Measurements from ENCODE around the gene ITGA5. TPM values are rescaled to one million over a fixed set of nuclear protein-coding genes. Genes with fewer than 3 reads are reported as not detected.
A peak's percentile ranks its signal among the peaks of the same experiment; 100 is the strongest.

ITGA5 gene
- 10 to 100 TPM; 32.6 to 82.5 (median 41.5) TPM for total RNA-seq
- polyA plus RNA-seq = 10 to 100 TPM; 37.4 to 100.0 TPM
- long read RNA-seq, donor 1, partial matches to known transcripts = 19 of 26 reads
- long read RNA-seq, donor 1, other reads (novel, unspliced or antisense) = 7 of 26 reads
- long read RNA-seq, donor 2 = 0 reads
- long read RNA-seq, donor 3, full-length matches to known transcripts = 1 of 11 reads
- long read RNA-seq, donor 3, partial matches to known transcripts = 6 of 11 reads
- long read RNA-seq, donor 3, other reads (novel, unspliced or antisense) = 4 of 11 reads

GRCh38 chr12:54419088-54419887, at the start of gene ITGA5:
Gene ITGA5, minus strand, starts transcription at chr12:54419266. Its CDS starts 68 bp downstream, at chr12:54419198.
- Histone ChIP-seq H3K9me3 (no peaks in the 10 kb centered on the region), H3K4me3 (peak within 1 kb of the TSS; percentile 97), H3K36me3 (no peaks in the 10 kb centered on the region), H3K4me1 (ENCODE audit: insufficient read depth) (peaks cover 15% of the 10 kb centered on the region), H3K27me3 (no peaks in the 10 kb centered on the region), H3K27ac (peak within 1 kb of the TSS; percentile 74 to 84)
- intact Hi-C loops (cut with DNase I) = no loop called here
- TF ChIP-seq CTCF (IDR thresholded peaks at IDR 0.05) (no peak), EP300 (IDR thresholded peaks at IDR 0.05) (no peak), POLR2A (IDR thresholded peaks at IDR 0.05) (peak; percentile 82)
- 1 to 3% (median 2%) methylated on average over 42 to 46 of the region's 46 CpGs for WGBS, 3 donors
- DNase-seq = peak; percentile 85 to 89 (median 87)

GRCh38 chr12:54465857-54466523, 46.9 kb upstream of the ITGA5 start:
- Histone ChIP-seq H3K9me3 (no peaks in the 10 kb centered on the region), H3K27me3 (no peaks in the 10 kb centered on the region), H3K36me3 (no peaks in the 10 kb centered on the region), H3K4me1 (ENCODE audit: insufficient read depth) (no peaks in the 10 kb centered on the region), H3K27ac (no peak overlapping the region), H3K4me3 (no peak overlapping the region)
- 12 to 49% (median 25%) methylated on average over 1 of the region's 1 CpG for WGBS, 3 donors
- no peak for DNase-seq
- intact Hi-C loops (cut with DNase I) = no loop called here
- TF ChIP-seq CTCF (IDR thresholded peaks at IDR 0.05) (no peak), POLR2A (IDR thresholded peaks at IDR 0.05) (no peak), EP300 (IDR thresholded peaks at IDR 0.05) (no peak)

GRCh38 chr12:54463484-54463883, 44.4 kb upstream of the ITGA5 start:
- WGBS, 3 donors = 10 to 27% (median 15%) methylated on average over 3 of the region's 3 CpGs
- H3K9me3 ChIP-seq = no peaks in the 10 kb centered on the region

More at GRCh38 chr12:54463484-54463883, 44.4 kb upstream of the ITGA5 start:
- Histone ChIP-seq H3K27ac (no peak overlapping the region), H3K36me3 (no peaks in the 10 kb centered on the region), H3K4me3 (no peak overlapping the region), H3K27me3 (no peaks in the 10 kb centered on the region), H3K4me1 (ENCODE audit: insufficient read depth) (no peaks in the 10 kb centered on the region)
- intact Hi-C loops (cut with DNase I) = no loop called here
- DNase-seq = no peak
- TF ChIP-seq POLR2A (IDR thresholded peaks at IDR 0.05) (no peak), CTCF (IDR thresholded peaks at IDR 0.05) (no peak), EP300 (IDR thresholded peaks at IDR 0.05) (no peak)
